Measurements from ENCODE around the gene PI4KA.

DNA sequence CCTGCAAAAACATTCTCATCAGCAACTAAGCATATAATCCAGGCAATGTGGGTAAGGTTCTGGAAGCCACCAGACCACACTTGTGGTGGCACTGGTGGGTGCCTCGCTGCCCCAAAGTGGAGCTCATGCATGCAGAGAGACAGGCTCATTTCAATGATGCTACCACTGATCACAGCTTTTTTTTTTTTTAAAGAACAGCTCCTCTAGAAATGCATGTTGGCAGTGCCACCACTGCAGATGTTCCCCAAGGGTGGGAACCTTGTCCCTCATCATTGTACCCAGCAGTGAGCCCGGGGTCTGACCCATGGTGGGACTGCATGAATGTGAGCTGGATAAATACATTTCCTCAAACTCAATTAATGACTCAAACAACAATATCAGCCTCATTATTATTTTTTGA lies 115.8 kb downstream of the PI4KA start:
- no peak for TF ChIP-seq EZH2phosphoT487 (IDR thresholded peaks at IDR 0.05; ENCODE audit: borderline replicate concordance, low read length)
- TF ChIP-seq, protein P1, sequence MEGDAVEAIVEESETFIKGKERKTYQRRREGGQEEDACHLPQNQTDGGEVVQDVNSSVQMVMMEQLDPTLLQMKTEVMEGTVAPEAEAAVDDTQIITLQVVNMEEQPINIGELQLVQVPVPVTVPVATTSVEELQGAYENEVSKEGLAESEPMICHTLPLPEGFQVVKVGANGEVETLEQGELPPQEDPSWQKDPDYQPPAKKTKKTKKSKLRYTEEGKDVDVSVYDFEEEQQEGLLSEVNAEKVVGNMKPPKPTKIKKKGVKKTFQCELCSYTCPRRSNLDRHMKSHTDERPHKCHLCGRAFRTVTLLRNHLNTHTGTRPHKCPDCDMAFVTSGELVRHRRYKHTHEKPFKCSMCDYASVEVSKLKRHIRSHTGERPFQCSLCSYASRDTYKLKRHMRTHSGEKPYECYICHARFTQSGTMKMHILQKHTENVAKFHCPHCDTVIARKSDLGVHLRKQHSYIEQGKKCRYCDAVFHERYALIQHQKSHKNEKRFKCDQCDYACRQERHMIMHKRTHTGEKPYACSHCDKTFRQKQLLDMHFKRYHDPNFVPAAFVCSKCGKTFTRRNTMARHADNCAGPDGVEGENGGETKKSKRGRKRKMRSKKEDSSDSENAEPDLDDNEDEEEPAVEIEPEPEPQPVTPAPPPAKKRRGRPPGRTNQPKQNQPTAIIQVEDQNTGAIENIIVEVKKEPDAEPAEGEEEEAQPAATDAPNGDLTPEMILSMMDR (IDR thresholded peaks at IDR 0.05; ENCODE audit: low read depth, low read length, poor library complexity, severe bottlenecking) = no peak
